Ovary (tissue), 9 donors: ENCODE data around the gene MOBP. TPM values are rescaled to one million over a fixed set of nuclear protein-coding genes. Genes with fewer than 3 reads are reported as not detected.
A peak's percentile ranks its signal among the peaks of the same experiment; 100 is the strongest.
"Not testable (repeated sequence)": the region's sequence is repeated elsewhere in the genome, so short reads cannot be mapped to it uniquely, and the experiment has no call there.

Experiments used
- DNase-seq, 5 donors: peaks; one replicate each; pipeline ENCODE4 v3.0.0-alpha.2; 2019 to 2020
- H3K27ac ChIP-seq, 2 donors: fragments of 200-600 bp; one replicate each; pipeline versions ENCODE4 v1.5.1 to v1.8.0; 2019 to 2022
- H3K27me3 ChIP-seq: fragments of 200-600 bp; one replicate; pipeline ENCODE4 v1.8.0; 2022
- H3K36me3 ChIP-seq: fragments of 200-600 bp; sonication (generic); one replicate; pipeline ENCODE4 v1.5.1; 2019
- H3K4me1 ChIP-seq: one replicate; pipeline ENCODE4 v1.8.1; 2013; ENCODE audit warnings: mild to moderate bottlenecking, moderate library complexity; ENCODE audit not compliant: insufficient read depth
- H3K4me3 ChIP-seq: fragments of 200-600 bp; sonication (generic); one replicate; pipeline ENCODE4 v1.5.1; 2017
- H3K9me3 ChIP-seq, 2 donors: fragments of 200-600 bp in 1 of 2; sonication (generic) in 1 of 2; one replicate each; pipeline versions ENCODE4 v1.5.1 to v1.8.1; 2013 to 2019; ENCODE audit warnings: mild to moderate bottlenecking in 1 of 2, moderate library complexity in 1 of 2
- CTCF ChIP-seq, 3 donors: fragments of 450-650 bp in 2 of 3; fragments of 200-600 bp in 1 of 3; IDR thresholded peaks; one replicate each; pipeline versions ENCODE4 v1.5.1 to v1.8.0; 2016 to 2022; ENCODE audit warnings: antibody characterized with exemption in 3 of 3, mild to moderate bottlenecking in 1 of 3
- EP300 ChIP-seq: sonication (generic); formaldehyde crosslinking; IDR thresholded peaks from one replicate; pipeline ENCODE4 v1.6.1; 2017; ENCODE audit warnings: antibody characterized with exemption
- POLR2A ChIP-seq: fragments of 450-650 bp; IDR thresholded peaks from one replicate; pipeline ENCODE4 v1.6.1; 2017; ENCODE audit warnings: antibody characterized with exemption, mild to moderate bottlenecking, moderate library complexity
- WGBS, 3 donors: extraction: QIAGEN DNeasy Blood & Tissue Kit in 1 of 3; methylation state at CpG; one replicate each; pipeline versions ENCODE4 v1.1.5 to v1.1.7; 2013 to 2017; 5-methylcytosine and 5-hydroxymethylcytosine counted together
- intact Hi-C, 4 donors: fragments of 100-400 bp; cut with DNase I; formaldehyde crosslinking; loops; one replicate each; pipeline versions ENCODE4 v1.11.0 to v1.15.1; 2022 to 2023
- polyA plus RNA-seq, 2 donors: library from polyadenylated mRNA; stranded (reverse); fragments of 200-250 nt in 1 of 2; fragments of 350-450 nt in 1 of 2; fragmentation: Illumina TruSeq in 1 of 2; extraction: RNeasy Lipid Tissue Mini Kit (QIAGEN cat#74804) in 1 of 2; gene quantifications; one replicate each; pipeline ENCODE4 v1.2.3, GENCODE V29; 2013 to 2014
- total RNA-seq, 7 donors: library from RNA; depleted of rRNA in 2 of 7; stranded (reverse); fragments of >200 nt in 2 of 7; fragmentation: NEBNext Ultra II Directional in 3 of 7; extraction: Animal tissue kit (Norgen Biotek cat#: 25700) in 3 of 7; gene quantifications; one replicate each; pipeline versions ENCODE4 v1.1.0 to v1.2.4, GENCODE V29; 2016 to 2023
- donor health status: DM: no; HTN: no; CAD: no; lungs with moderate emphysema.
- donor health status: DM: no; HTN: no; CAD: no.
- donor health status: Bipolar disorder and iron deficiency.
- donor health status: DM: yes; HTN: yes; CAD: no.
- donor health status: DM: no; HTN: no; CAD: no.
- donor health status: DM: yes; HTN: yes; CAD: no.

The MOBP gene
- total and polyA plus RNA-seq, 9 donors = 0.07 to 1.0 (median 0.23) TPM; not detected in 1

- no peaks in the 10 kb centered on the region for H3K36me3 ChIP-seq
- intact Hi-C loops = loop anchor here in 1 of 4 donors (10.0 kb wide), 1 partner anchor 727 kb away; no protein-coding TSS in a partner anchor
- H3K27me3 ChIP-seq = no peaks in the 10 kb centered on the region
- peak; percentile 45 to 76 (median 54) for DNase-seq
- no peak overlapping the region for H3K27ac ChIP-seq
- no peaks in the 10 kb centered on the region for H3K9me3 ChIP-seq
- peak; percentile 53 to 79 (median 66) for TF ChIP-seq CTCF (IDR thresholded peaks at IDR 0.05)
- no peak for TF ChIP-seq POLR2A
- 21 to 22% (median 22%) methylated on average over 13 of the region's 13 CpGs for WGBS, 3 donors
- H3K4me3 ChIP-seq = no peak overlapping the region
- no peaks in the 10 kb centered on the region for H3K4me1 ChIP-seq
Observed at GRCh38 chr3:39447637-39448483, 19.6 kb upstream of the MOBP start.

- Histone ChIP-seq H3K27ac (no peak overlapping the region), H3K36me3 (no peaks in the 10 kb centered on the region), H3K9me3 (no peaks in the 10 kb centered on the region), H3K27me3 (no peaks in the 10 kb centered on the region), H3K4me1 (no peaks in the 10 kb centered on the region), H3K4me3 (no peak overlapping the region)
- TF ChIP-seq EP300 (no peak), CTCF (IDR thresholded peaks at IDR 0.05) (no peak), POLR2A (no peak)
- 77 to 84% (median 83%) methylated on average over 10 of the region's 10 CpGs for WGBS, 3 donors
- no peak for DNase-seq
- intact Hi-C loops = loop anchor here in 1 of 4 donors (10.0 kb wide), 1 partner anchor 726 kb away; no protein-coding TSS in a partner anchor
Observed at GRCh38 chr3:39448506-39449233, 18.8 kb upstream of the MOBP start.

GRCh38 chr3:39449796-39450195, 17.7 kb upstream of the MOBP start:
- no peaks in the 10 kb centered on the region for H3K27me3 ChIP-seq
- intact Hi-C loops = loop anchor here in 2 of 4 donors (10.0 kb wide), 1 partner anchor 725 kb away; no protein-coding TSS in a partner anchor
- no peaks in the 10 kb centered on the region for H3K4me1 ChIP-seq
- H3K9me3 ChIP-seq = no peaks in the 10 kb centered on the region
- DNase-seq = no peak
- no peak overlapping the region for H3K27ac ChIP-seq
- WGBS, 3 donors = 67 to 91% (median 75%) methylated on average over 3 of the region's 3 CpGs
- H3K4me3 ChIP-seq = no peak overlapping the region
- no peak for TF ChIP-seq EP300
- TF ChIP-seq POLR2A = no peak
- TF ChIP-seq CTCF (IDR thresholded peaks at IDR 0.05) = no peak
- H3K36me3 ChIP-seq = no peaks in the 10 kb centered on the region

GRCh38 chr3:39453134-39453533, 14.3 kb upstream of the MOBP start:
- no peak overlapping the region for H3K4me3 ChIP-seq
- no peaks in the 10 kb centered on the region for H3K4me1 ChIP-seq
- no peaks in the 10 kb centered on the region for H3K9me3 ChIP-seq
- no peaks in the 10 kb centered on the region for H3K27me3 ChIP-seq
- intact Hi-C loops = loop anchor here in 1 of 4 donors (10.0 kb wide), 1 partner anchor 722 kb away; no protein-coding TSS in a partner anchor
- TF ChIP-seq EP300 = no peak
- TF ChIP-seq POLR2A = no peak
- TF ChIP-seq CTCF (IDR thresholded peaks at IDR 0.05) = no peak
- 45 to 67% (median 57%) methylated on average over 1 of the region's 1 CpG for WGBS, 3 donors
- H3K27ac ChIP-seq = no peak overlapping the region
- no peaks in the 10 kb centered on the region for H3K36me3 ChIP-seq
- no peak for DNase-seq

GRCh38 chr3:39453872-39454271, 13.6 kb upstream of the MOBP start:
- H3K27me3 ChIP-seq, H3K9me3 ChIP-seq, H3K4me1 ChIP-seq, H3K36me3 ChIP-seq, DNase-seq, H3K27ac ChIP-seq, H3K4me3 ChIP-seq: not testable (repeated sequence)
- intact Hi-C loops = loop anchor here in 1 of 4 donors (10.0 kb wide), 1 partner anchor 721 kb away; no protein-coding TSS in a partner anchor
- 93 to 94% (median 93%) methylated on average over 7 of the region's 7 CpGs for WGBS, 3 donors
